HK-2 (cell line): ENCODE data around the gene WT1.

Experiments used
- DNase-seq: peaks from one replicate; pipeline ENCODE4 v3.0.0-alpha.2; 2018; ENCODE audit not compliant: unreplicated experiment

WT1 gene

DNA sequence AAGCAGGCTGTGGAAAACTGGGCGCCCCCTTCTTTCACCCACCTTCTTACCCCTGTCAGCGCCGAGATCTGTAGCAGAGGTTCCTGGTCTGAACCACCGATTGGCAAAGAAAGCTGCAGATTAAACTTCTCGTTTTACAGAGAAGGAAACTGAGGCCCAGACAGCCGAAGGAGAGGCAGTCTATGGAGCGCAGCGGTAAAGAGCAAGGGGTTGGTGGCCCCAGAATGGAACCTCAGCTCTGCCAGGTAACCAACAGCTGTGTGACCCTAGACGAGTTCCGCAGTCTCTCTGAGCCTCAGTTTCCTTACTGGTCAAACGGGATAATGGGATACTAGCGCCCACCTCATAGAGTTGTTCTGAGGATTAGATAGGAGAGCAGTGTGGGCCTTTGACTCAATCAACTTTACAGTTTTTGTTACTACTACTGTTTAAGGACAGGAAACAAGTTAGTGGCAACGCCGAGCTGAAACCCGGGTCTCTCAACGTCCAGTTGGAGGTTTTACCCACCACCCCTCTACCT lies 3.1 kb upstream of the WT1 start:
- no peak for DNase-seq

DNA sequence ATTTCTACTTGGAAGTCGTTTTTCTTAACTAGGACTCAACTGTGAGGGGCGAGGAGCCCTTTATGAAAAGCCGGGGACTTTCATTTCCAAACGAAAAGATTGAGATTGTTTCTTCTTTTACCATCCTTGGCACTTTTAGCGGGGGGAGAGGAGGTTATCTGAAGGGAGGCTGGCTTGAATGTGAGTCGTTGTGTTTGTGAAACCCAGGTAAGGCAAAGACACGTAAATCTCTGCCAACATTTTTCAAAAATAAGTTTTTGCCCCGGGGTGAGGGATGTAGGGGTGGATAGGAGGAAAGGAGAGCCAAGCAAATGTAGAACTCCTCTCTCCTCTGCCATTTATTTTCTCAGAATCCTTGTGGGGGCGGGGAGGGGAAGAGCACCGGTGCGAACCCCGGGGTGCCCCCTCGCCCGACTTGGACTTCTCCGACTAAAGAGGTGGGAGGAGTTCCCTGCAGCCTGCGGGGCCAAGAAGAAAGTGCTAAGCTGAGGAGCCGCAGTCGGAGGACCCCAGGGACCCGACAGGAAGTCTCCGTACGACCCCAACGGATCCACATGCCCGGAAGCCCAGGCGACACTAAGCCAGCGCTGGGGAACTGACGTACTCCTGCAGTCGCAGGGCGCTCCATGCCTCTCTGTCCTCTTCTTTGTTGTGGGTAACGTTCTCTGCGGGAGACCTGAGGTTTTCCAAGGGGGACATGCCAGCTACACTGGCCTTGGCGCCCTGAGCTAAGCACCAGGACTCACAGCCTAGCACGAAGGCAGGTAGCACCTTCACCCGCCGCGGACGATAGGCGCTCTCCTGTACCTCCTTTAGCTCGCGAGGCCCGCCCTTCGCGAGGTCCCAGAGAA lies 2.4 kb upstream of the WT1 start:
- no peak for DNase-seq

DNA sequence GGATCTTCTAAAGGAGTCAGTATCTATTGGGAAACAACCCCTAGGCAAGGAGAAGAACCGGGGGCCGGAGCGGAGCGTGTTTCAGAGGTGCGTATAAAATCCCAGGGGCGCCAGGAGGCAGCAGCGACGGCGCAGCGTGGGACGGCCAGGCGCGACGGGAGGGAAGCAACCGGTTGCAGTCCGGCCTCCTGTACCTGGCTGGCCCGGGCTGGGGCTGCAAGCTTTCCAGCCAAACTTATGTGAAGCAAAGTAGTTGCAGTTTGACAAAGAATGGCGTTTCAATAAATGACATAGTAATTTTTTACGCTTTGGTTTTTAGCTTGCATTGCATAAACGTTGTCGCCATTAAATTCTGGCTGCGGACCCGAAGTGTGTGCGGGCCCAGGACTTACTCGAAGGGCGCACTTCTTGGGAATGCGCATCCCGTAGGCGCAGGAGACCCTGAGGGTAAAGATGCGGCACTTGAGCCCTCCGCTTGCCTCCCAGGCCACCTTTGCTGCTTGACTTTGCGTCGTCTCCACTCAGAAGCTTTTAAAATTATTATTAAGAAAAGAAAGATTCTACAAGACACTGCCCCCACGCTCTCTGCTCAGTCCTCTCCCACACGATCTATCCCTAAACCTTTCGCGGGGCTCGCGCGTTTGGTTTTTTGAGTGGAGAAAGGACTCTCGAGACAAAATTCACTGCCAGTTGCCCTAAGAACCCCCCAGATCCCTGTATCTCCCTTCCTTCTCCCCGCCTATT lies 1.6 kb upstream of the WT1 start:
- no peak for DNase-seq

DNA sequence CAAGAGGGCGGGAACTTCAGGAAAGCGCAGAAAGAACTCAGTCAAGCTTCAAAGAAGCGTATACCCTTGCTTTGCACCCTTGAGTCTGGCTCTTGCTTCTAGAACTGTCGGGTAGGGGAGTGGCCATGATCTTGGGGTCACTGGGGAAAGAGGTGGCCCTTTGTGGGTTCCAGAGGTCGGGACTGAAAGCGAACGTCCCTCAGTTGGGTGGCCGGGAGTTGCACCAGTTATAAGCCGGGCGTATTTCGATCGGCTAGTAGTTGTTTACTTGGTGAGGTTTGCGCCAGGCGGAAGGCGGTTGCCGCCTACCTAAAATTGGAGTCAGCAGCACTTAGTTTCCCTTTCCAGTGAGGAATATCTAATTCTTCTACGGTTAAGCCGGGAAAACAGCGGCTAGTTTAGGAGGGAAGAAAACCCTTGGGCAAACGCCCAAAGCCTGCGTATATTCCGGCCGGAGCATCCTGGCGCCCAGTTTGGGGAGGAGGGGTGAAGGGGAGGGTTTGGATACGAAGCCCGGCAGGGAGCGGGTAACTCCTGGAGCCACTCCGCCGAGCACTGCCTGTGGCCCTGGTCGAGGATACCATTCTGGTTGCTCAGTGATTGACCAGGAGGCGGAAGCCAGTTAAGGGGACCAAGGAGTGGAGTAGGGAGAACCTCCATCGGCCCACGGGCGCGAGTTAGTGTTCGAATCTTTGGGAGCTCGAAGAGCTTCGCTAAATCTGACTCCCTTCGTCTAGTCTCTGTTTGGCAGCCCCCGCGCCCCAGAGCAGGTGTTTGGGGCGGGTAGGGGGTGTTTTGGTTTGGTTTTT lies 807 bp upstream of the WT1 start:
- no peak for DNase-seq

DNA sequence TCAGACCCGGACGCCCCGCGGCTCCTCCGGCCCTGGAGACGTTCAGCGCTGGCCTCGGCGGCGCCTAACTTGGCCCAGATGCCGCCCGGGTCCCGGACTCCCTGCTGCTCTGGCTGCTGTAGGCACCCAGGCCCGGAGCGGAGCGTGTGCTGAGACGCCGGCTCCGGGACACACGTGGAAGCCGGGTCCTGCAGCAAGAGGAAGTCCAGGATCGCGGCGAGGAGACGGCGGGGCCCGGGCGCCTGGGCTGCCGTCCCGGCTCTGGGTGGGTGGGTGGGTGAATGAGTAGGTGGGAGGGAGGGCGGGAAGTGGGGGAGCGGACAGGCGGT lies 223 bp downstream of the WT1 start:
- DNase-seq = no peak

DNA sequence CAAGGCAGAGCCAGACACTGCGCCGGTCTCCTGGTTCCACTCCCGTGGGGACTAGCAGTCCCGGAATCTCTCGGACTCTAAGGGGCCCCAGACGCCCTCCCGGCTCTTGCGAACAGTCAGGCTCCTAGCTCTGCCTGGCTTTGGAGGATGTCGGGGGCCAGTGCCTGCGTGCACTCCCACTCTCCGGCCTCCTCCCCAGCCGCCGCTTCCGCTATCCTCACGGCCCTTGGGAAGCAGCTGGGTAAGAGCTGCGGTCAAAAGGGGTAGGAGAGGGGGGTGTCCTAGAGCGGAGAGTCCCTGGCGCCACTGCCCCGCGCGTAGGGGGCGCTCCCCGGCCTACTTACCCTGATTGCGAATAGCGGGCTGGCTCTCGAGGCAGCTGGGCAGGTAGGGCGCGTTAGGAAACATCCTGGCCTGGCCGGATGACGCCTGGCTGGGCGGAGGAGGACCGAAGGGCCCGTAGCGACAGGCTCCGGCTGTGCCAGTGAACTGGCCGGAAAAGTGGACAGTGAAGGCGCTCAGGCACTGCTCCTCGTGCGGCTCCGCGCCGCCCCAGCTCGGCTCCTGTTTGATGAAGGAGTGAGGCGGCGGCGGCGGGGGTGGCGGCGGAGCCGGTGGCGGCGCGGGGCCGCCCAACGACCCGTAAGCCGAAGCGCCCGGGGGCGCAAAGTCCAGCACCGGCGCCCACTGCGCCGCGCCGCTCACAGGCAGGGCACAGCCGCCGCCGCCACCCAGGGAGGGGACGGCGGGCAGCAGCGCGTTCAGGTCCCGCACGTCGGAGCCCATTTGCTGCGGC lies 785 bp downstream of the WT1 start:
- no peak for DNase-seq

DNA sequence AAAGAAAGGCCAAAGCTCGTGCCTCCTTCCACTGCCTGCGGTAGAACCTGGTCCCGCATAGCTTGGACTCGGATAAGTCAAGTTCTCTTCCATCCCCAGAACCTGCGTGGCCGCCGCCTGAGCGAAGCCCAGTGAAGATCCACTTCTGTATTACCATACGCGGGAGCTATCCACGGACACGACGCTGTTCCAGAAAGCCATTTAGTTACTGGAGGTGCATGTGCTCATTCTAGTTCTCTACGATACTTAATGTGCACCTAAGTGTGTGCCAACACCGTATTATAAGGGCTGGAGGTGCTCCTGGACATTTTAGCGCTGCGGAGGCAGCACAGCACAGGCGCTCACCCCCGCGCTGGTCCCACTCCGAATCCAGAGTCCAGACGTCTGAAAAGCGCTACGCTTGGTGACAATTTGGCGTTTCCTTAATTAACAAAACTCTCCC lies 1.4 kb downstream of the WT1 start:
- DNase-seq = no peak

DNA sequence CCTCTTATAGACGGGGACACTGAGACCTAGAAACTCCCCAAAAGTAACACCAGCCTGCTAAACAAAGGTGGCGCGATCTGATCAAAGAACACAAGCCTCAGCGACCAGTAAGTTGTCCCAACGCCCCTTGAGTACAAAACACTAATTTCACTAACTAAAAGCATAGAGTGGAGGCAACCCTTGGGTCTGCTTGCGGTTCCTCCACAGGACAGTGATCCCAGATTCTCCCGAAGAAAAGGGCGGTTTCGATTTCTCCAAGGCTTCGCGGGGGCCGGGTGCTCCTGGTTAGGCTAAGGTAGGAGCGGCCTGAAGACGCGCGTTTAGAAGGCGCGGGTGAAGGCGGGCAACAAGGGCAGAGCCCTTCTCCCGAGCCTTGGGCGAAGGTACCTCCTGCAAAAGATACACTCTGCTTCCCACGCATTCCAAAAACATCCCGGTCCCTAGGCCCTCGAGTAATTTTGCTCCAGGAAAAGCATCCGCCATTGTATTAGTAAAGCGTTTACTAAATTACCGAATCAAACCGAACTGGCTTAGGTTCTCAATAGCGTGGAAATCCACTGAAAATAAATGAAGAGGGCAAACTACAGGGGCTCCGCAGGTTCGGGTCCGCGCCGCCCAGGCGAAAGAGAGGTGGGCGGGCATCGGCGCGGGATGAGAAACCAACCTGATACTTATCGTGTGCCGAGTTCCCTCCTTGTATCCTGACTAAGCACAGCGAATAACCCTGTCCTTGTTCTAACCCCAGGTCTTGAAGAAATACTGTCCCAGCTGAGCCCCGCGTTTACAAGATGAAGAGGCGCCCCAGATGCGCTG lies 2.0 kb downstream of the WT1 start:
- DNase-seq = no peak

DNA sequence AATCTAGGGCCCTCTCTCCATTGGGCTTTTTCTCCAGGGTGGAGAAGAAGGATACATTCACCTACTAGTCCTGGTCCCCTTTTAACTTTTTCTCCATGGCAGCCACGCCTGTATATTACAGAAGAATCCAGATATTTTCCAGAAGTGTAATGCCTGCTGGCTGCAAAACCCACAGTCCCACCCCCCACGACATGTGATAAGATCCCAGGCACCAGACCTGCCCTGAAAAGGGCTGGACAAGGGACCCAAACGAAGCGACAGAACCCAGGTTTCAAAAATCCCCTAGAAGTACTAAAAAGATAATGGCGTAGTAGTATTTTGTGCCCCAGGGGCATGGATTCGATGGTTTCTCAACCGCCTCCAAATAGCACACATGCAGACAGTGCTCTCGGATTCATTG lies 2.8 kb downstream of the WT1 start:
- DNase-seq = no peak

DNA sequence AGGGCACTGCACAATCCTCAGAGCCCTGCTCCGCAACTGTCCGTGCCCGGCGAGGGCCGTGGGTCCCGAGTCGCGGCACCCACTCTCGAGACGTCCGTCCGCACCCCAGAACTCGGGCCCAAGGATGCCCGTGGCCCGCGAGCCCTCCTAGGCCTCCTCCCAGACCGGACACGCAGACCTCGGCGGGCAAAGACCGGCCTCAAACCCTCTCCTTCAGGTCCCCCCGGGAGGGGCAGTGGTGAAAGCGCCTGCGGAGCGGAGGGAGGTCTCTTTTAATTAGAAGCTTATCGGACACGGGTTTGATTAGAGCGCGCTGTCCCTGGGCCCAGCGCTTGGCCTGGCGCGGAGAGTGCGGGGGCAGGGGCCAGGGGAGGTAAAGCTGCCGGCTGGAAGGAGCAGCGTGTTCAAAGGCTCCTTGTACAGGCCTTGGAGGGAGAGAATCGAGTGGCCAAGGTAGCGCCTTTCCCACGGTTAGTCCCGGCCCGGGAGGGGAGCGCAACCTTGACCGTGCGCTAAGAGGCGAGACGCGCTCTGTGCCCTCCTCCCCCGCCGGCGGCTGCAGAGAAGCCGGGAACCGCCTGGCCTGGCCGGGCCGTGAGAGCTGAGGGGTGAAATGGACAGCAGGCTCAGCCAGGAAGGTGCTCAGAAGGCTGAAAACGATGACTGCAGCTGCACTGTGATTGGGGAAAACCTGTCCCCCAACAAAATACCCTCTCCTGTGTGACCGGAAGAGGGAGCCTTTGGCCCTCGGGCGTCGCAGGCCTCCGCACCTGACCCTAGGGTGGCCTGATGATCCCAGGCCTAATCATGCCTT lies 4.6 kb downstream of the WT1 start:
- DNase-seq = no peak

DNA sequence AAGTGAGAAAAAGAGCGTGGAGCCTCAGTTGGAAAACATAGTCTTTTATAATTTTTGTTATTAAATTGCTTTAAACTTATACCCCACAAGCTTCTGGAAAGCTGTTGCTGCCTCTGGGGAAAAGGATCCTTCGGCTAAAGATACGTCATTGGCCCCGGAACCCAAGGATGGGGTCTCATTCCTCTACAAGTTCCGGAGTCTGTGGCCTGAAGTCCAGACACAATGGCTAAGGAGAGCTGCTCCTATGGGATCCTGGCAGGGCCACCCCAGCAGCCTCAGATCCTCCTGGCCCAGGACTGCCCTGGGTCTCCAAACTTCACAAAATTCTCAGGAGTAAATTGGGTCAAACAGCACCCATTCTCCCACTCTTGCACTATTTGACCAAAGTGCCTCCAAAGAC lies 5.9 kb downstream of the WT1 start:
- DNase-seq = no peak

DNA sequence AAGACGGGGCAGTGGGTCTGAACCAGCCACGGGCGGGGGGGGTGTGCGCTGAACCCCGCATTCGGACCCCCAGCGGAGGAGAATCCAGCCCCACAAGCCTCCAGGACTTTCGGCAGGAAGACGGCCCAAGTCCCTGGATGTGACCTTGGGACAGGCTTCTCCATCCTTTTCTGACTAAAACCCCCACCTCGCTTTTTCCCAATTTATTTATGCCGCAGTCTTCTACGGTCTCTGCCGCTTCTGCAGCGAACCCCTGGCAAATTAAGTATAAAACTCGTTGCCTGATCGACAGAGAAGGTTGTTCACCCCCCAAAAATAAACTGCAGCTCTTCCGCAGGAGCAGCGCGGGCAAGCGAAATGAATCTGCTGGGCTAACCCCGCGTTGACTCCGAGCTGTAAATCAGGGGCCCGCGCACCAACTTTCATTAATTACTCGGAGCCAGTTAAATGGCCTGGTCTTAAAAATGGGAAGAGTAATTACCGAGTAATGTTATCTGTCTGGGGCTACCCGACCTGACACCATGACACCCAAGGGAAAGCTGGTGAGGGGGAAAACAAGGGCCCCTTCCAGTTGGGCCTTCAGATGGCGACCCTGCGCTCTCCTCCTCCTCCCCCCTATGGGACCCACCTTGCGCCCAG lies 6.6 kb downstream of the WT1 start:
- DNase-seq = no peak

DNA sequence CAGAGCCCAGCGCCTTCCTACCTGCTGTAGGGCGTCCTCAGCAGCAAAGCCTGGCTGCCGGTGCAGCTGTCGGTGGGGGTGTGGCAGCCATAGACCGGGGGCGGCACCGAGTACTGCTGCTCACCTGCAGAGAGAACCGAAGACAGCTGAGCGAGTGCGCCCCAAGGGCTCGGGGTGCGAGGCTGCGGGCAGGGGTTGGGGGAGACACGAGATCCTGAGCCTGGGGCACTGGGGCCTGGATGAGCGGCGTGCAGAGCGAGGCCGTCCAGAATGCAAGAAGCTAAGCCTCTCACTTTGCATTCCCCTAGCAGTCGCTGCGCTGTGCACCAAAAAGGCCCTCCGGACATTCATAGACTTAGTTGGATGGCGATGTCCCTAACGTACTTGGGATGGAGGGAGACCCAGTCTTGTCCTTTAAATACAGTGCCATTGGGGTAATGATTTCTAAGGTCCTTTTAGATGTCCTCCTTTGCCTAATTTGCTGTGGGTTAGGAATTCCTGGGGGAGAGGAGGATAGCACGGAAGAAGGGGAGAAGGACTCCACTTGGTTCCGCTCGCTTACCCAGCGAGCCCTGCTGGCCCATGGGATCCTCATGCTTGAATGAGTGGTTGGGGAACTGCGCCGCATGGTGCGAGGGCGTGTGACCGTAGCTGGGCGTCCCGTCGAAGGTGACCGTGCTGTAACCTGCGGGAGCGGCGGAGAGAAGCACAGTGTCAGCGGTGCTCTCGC lies 7.2 kb downstream of the WT1 start:
- DNase-seq = no peak

DNA sequence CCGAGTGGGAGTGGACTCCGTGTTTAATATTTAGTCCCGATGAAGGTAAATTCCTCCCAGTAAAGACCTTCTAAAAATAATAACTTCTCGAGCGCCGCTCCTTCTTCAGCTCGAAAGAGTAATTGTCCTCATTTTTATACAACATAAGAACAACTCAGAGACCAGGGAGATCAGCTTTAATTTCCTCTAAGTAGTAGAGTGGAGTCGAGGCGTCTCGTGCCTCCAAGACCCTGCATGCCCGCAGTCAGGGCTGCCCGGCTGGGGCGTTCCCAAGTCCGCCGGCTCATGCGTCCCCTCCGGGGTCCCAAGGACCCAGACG lies 7.8 kb downstream of the WT1 start:
- no peak for DNase-seq

DNA sequence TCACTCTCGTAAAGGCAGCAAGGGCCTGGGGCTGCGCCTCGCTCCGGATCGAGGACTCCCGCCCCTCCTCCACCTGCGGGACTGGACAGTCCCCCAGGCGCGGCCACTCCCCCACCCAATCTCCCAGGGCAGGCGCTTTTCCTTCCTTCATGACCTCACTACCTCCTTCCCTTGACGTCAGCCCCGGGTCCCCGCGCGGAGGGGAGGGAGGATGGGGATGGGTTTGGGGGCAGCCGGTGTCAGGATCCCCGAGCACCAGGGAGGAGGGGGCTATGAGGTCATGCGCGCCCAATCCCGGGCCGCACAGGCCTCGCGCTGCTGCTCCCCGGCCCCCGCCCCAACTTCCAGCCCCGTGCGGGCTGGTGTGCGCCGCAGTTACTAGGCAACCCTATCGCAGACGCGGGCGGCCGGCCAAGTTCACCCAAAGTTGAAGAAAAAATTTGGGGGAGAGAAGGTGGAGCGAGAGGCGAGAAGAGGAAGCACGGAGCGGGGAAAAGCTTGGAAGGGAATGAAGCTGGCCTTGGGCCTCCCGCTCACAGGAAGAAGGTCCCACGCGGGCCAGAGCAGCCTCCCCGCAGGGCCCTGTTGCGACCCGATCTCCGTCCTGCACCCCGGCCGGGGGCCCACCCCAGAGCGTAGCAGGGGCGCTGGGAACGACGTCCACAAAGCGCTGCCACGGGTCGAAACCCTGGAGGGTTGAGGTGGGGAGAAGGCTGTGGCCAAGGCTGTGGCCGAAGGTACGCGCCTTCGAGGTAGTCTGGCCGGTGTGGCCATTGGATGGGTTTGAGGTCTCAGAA lies 8.3 kb downstream of the WT1 start:
- DNase-seq = no peak

DNA sequence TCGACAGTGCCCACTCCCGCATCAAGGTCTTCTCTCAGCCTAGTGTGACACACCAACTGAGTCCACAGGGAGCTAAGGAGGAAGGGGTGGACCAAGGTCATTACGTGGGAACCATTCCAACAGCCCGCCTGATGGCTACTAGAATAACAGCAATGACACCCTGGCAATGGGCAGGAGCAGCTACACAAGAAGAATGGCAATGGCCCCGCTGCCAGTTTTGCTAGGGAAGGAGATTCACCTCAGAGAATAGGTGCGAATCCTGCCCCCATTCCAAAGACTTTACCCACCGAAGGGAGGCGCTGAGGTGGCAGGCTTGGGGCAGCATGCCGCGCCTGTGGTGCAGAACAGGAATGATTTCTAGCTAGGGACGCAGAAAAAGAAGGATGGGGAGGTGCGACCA lies 9.1 kb downstream of the WT1 start:
- no peak for DNase-seq

DNA sequence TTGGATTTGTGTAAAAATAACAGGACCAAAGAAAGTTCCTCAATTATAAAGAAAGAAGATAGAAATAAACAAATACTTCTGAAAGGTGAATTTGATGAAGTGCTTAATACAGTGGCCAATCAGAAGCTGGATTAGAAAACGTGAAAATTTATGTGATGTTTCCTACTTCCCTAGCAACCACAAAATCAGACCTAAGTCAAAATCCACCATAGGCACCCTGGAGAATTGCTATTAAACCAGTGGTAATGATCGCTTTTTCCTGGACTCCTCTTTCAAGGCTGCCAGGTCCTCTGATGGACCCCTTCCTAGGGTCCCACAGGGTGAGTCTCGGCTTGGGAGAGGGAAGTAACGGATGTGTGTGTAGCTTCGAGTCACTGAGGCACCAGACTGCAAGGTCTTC lies 9.6 kb downstream of the WT1 start:
- no peak for DNase-seq

DNA sequence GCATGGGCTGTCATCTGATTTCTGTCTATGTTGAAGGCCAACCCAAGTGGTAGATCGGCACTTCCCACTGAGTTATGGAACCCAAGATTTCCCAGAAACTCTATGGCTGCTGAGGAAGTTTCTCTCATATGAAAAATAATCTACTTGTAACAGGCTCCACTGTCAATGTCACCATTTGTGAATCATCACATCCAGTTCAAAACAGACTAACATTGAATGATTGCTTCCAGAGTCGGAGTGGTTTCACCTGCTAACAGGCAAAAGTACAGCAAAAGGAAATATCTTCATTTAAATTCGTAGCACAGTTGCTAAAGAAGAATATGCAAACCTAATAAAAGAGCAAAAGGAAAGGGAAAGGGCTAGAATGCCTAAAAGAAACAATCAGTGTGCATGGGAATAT lies 12.8 kb downstream of the WT1 start:
- DNase-seq = no peak
